Measurements from ENCODE around the gene SLC29A3.

- no peak for TF ChIP-seq EZH2 (IDR thresholded peaks at IDR 0.05; ENCODE audit: borderline replicate concordance, low read depth, low read length, severe bottlenecking)
- TF ChIP-seq CTCF (IDR thresholded peaks at IDR 0.05; ENCODE audit: borderline replicate concordance, extremely low read depth, low read length, poor library complexity, severe bottlenecking): no peak
Measured at GRCh38 chr10:71308985-71309384, 10.1 kb upstream of the SLC29A3 start.

Data from DND-41 (cell line).